ENCODE results near the gene EPC1. TPM values are rescaled to one million over a fixed set of nuclear protein-coding genes. Genes with fewer than 3 reads are reported as not detected.
"Not testable (repeated sequence)": the region's sequence is repeated elsewhere in the genome, so short reads cannot be mapped to it uniquely, and the experiment has no call there.

EPC1 gene
- total RNA-seq, 6 experiments from 2014 or later, result 10.5 to 14.6 (median 12.4) TPM

GRCh38 chr10:32229170-32229569, 117.8 kb downstream of the EPC1 start:
- no peak for ATAC-seq
- no peak overlapping the region for H3K27ac ChIP-seq
- H3K27me3 ChIP-seq, result no peaks in the 10 kb centered on the region
- no peak overlapping the region for H3K4me3 ChIP-seq
- no peaks in the 10 kb centered on the region for H3K9me3 ChIP-seq
- no peak for DNase-seq
- intact Hi-C loops (cut with DNase I), result no loop called here
- TF ChIP-seq CTCF (IDR thresholded peaks at IDR 0.05) (no peak), POLR2A (IDR thresholded peaks at IDR 0.05) (no peak)
- 29% methylated on average over 2 of the region's 3 CpGs for WGBS (ENCODE audit: insufficient coverage, low coverage, low lambda C conversion rate, missing lambda C conversion rate)
- no peaks in the 10 kb centered on the region for H3K4me1 ChIP-seq
- no peaks in the 10 kb centered on the region for H3K36me3 ChIP-seq

- no peak overlapping the region for H3K27ac ChIP-seq
- no peak for DNase-seq
- no peaks in the 10 kb centered on the region for H3K4me1 ChIP-seq
- intact Hi-C loops (cut with DNase I), result no loop called here
- WGBS (ENCODE audit: insufficient coverage, low coverage, low lambda C conversion rate, missing lambda C conversion rate), result no CpG with 5 or more reads among the region's 2 CpGs
- ATAC-seq, result no peak
- no peaks in the 10 kb centered on the region for H3K27me3 ChIP-seq
- no peak overlapping the region for H3K4me3 ChIP-seq
- TF ChIP-seq POLR2A (IDR thresholded peaks at IDR 0.05) (no peak), CTCF (IDR thresholded peaks at IDR 0.05) (no peak)
- H3K9me3 ChIP-seq, result no peaks in the 10 kb centered on the region
- no peaks in the 10 kb centered on the region for H3K36me3 ChIP-seq
Measured at GRCh38 chr10:32227802-32228201, 119.2 kb downstream of the EPC1 start.

- H3K9me3 ChIP-seq, result no peaks in the 10 kb centered on the region
- intact Hi-C loops (cut with DNase I), result no loop called here
- TF ChIP-seq POLR2A (IDR thresholded peaks at IDR 0.05) (no peak), CTCF (IDR thresholded peaks at IDR 0.05) (no peak)
Measured at GRCh38 chr10:32226624-32227023, 120.3 kb downstream of the EPC1 start.

GRCh38 chr10:32225976-32226375, 121.0 kb downstream of the EPC1 start:
- TF ChIP-seq CTCF (IDR thresholded peaks at IDR 0.05) (no peak), POLR2A (IDR thresholded peaks at IDR 0.05) (no peak)
- no peak overlapping the region for H3K27ac ChIP-seq
- no peaks in the 10 kb centered on the region for H3K4me1 ChIP-seq
- 86% methylated on average over 8 of the region's 8 CpGs for WGBS (ENCODE audit: insufficient coverage, low coverage, low lambda C conversion rate, missing lambda C conversion rate)
- no peak for DNase-seq
- intact Hi-C loops (cut with DNase I), result no loop called here
- H3K27me3 ChIP-seq, result no peaks in the 10 kb centered on the region
- H3K9me3 ChIP-seq, result no peaks in the 10 kb centered on the region
- H3K4me3 ChIP-seq, result no peak overlapping the region
- ATAC-seq, result no peak
- no peaks in the 10 kb centered on the region for H3K36me3 ChIP-seq

More at GRCh38 chr10:32226624-32227023, 120.3 kb downstream of the EPC1 start:
- no peak overlapping the region for H3K4me3 ChIP-seq
- no peaks in the 10 kb centered on the region for H3K4me1 ChIP-seq
- H3K36me3 ChIP-seq, result no peaks in the 10 kb centered on the region
- H3K27ac ChIP-seq, result no peak overlapping the region
- no peak for DNase-seq
- WGBS (ENCODE audit: insufficient coverage, low coverage, low lambda C conversion rate, missing lambda C conversion rate), result 100% methylated on average over 1 of the region's 1 CpG
- H3K27me3 ChIP-seq, result no peaks in the 10 kb centered on the region
- no peak for ATAC-seq

GRCh38 chr10:32222376-32222775, 124.6 kb downstream of the EPC1 start:
- H3K27me3 ChIP-seq; intact Hi-C loops (cut with DNase I); H3K9me3 ChIP-seq; DNase-seq; H3K4me3 ChIP-seq; H3K4me1 ChIP-seq; H3K36me3 ChIP-seq; ATAC-seq; H3K27ac ChIP-seq: not testable (repeated sequence)
- 89% methylated on average over 4 of the region's 4 CpGs for WGBS (ENCODE audit: insufficient coverage, low coverage, low lambda C conversion rate, missing lambda C conversion rate)

- H3K9me3 ChIP-seq; H3K27me3 ChIP-seq; ATAC-seq; DNase-seq; H3K36me3 ChIP-seq; intact Hi-C loops (cut with DNase I); H3K27ac ChIP-seq; H3K4me1 ChIP-seq; H3K4me3 ChIP-seq: not testable (repeated sequence)
- WGBS (ENCODE audit: insufficient coverage, low coverage, low lambda C conversion rate, missing lambda C conversion rate), result 81% methylated on average over 3 of the region's 6 CpGs
Measured at GRCh38 chr10:32219156-32219555, 127.8 kb downstream of the EPC1 start.

- WGBS (ENCODE audit: insufficient coverage, low coverage, low lambda C conversion rate, missing lambda C conversion rate), result 57% methylated on average over 5 of the region's 5 CpGs
- DNase-seq; H3K36me3 ChIP-seq; H3K27ac ChIP-seq; H3K9me3 ChIP-seq; H3K27me3 ChIP-seq; H3K4me1 ChIP-seq; ATAC-seq; intact Hi-C loops (cut with DNase I); H3K4me3 ChIP-seq: not testable (repeated sequence)
Measured at GRCh38 chr10:32218206-32219044, 128.5 kb downstream of the EPC1 start.

All from right lobe of liver (tissue), 6 donors.